HepG2 (cell line): ENCODE results near the gene NAPB. TPM values are rescaled to one million over a fixed set of nuclear protein-coding genes. Genes with fewer than 3 reads are reported as not detected.

Experiments used
- ATF1 ChIP-seq: IDR thresholded peaks from 2 replicates; pipeline ENCODE4 v1.6.1; 2016; ENCODE audit warnings: mild to moderate bottlenecking, control low read depth
- DNMT1 ChIP-seq: sonication (generic); formaldehyde crosslinking; IDR thresholded peaks from 2 replicates; pipeline ENCODE4 v1.5.1; 2020; ENCODE audit warnings: mild to moderate bottlenecking, missing genetic modification reagents
- ERF ChIP-seq: IDR thresholded peaks from 2 replicates; pipeline ENCODE4 v1.6.1; 2018; ENCODE audit warnings: missing biosample characterization, missing genetic modification reagents
- HNRNPK ChIP-seq: fragments of 200-400 bp; formaldehyde crosslinking; IDR thresholded peaks from 2 replicates; pipeline ENCODE4 v1.6.1; 2018; ENCODE audit warnings: low read length, low read depth, moderate library complexity, mild to moderate bottlenecking; ENCODE audit not compliant: poor library complexity, severe bottlenecking
- KDM5B ChIP-seq: sonication (generic); formaldehyde crosslinking; IDR thresholded peaks from 2 replicates; pipeline ENCODE4 v1.4.0; 2020; ENCODE audit warnings: missing genetic modification reagents, mild to moderate bottlenecking, borderline replicate concordance
- MATR3 ChIP-seq: sonication (generic); formaldehyde crosslinking; IDR thresholded peaks from 2 replicates; pipeline ENCODE4 v1.4.0; 2020; ENCODE audit warnings: missing genetic modification reagents
- POLR2AphosphoS2 ChIP-seq: IDR thresholded peaks from 2 replicates; pipeline ENCODE4 v1.6.1; 2011; ENCODE audit warnings: low read depth, low read length, improper control_type of control experiment
- PRPF4 ChIP-seq: fragments of 200-400 bp; formaldehyde crosslinking; IDR thresholded peaks from 2 replicates; pipeline ENCODE4 v1.6.1; 2016; ENCODE audit warnings: low read length, low read depth; ENCODE audit not compliant: poor library complexity, severe bottlenecking
- SALL1 ChIP-seq: sonication (generic); formaldehyde crosslinking; IDR thresholded peaks from 2 replicates; pipeline ENCODE4 v1.8.0; 2022; ENCODE audit warnings: mild to moderate bottlenecking, missing genetic modification reagents
- SRF ChIP-seq: IDR thresholded peaks from 2 replicates; pipeline ENCODE4 v1.6.1; 2011; ENCODE audit warnings: mild to moderate bottlenecking, low read depth, low read length, moderate library complexity
- U2AF1 ChIP-seq: fragments of 200-400 bp; formaldehyde crosslinking; optimal IDR thresholded peaks from 2 replicates; pipeline ENCODE3; 2017; ENCODE audit warnings: mild to moderate bottlenecking, low read depth, low read length
- ZBTB14 ChIP-seq: sonication (generic); formaldehyde crosslinking; IDR thresholded peaks from 2 replicates; pipeline ENCODE4 v1.4.0; 2020; ENCODE audit warnings: missing genetic modification reagents
- ZFP36L1 ChIP-seq: sonication (generic); formaldehyde crosslinking; IDR thresholded peaks from 2 replicates; pipeline ENCODE4 v1.8.0; 2022; ENCODE audit warnings: mild to moderate bottlenecking, missing genetic modification reagents, moderate library complexity
- ZNF143 ChIP-seq: sonication (generic); formaldehyde crosslinking; IDR thresholded peaks from 2 replicates; pipeline ENCODE4 v1.4.0; 2020; ENCODE audit warnings: missing genetic modification reagents
- ZNF20 ChIP-seq: sonication (generic); formaldehyde crosslinking; IDR thresholded peaks from 2 replicates; pipeline ENCODE4 v1.4.0; 2020; ENCODE audit warnings: mild to moderate bottlenecking, moderate library complexity, missing genetic modification reagents
- ZNF317 ChIP-seq: sonication (generic); formaldehyde crosslinking; IDR thresholded peaks from 2 replicates; pipeline ENCODE4 v1.5.0; 2020; ENCODE audit warnings: mild to moderate bottlenecking, missing genetic modification reagents
- ZNF782 ChIP-seq: sonication (generic); formaldehyde crosslinking; IDR thresholded peaks from 2 replicates; pipeline ENCODE4 v1.4.0; 2020; ENCODE audit warnings: missing genetic modification reagents, mild to moderate bottlenecking, borderline replicate concordance
- ZSCAN5A ChIP-seq: sonication (generic); formaldehyde crosslinking; IDR thresholded peaks from 2 replicates; pipeline ENCODE4 v1.8.0; 2022; ENCODE audit warnings: mild to moderate bottlenecking, missing genetic modification reagents, borderline replicate concordance
- polyA plus RNA-seq, 8 experiments: library from polyadenylated mRNA; depleted of rRNA in 3 of 8; stranded (reverse) in 7 of 8; unstranded in 1 of 8; fragments of >200 nt; fragmentation: Illumina TruSeq in 4 of 8; extraction: Trizol in 4 of 8; gene quantifications; 2 replicates each; pipeline versions ENCODE4 v1.2.1 to v1.2.3, GENCODE V29; 2011 to 2016; ENCODE audit warnings: low read depth in 4 of 8, missing spikeins in 1 of 8, mixed read lengths in 1 of 8; ENCODE audit not compliant: insufficient read depth in 1 of 8
- total RNA-seq, 5 experiments: library from RNA; depleted of rRNA; stranded (reverse); fragments of >200 nt; fragmentation: Illumina TruSeq; extraction: Trizol; gene quantifications; 2 replicates each; pipeline ENCODE4 v1.2.3, GENCODE V29; 2016; ENCODE audit warnings: low read depth in 1 of 5
- TF ChIP-seq, protein P1 (sequence below): sonication (generic); formaldehyde crosslinking; conservative IDR thresholded peaks from 2 replicates; pipeline ENCODE4 v1.4.0; 2020; ENCODE audit warnings: missing genetic modification reagents
- TF ChIP-seq, protein P2 (sequence below): sonication (generic); formaldehyde crosslinking; IDR thresholded peaks from 2 replicates; pipeline ENCODE4 v1.8.1; 2023; ENCODE audit warnings: mild to moderate bottlenecking, moderate library complexity, missing genetic modification reagents
- TF ChIP-seq, protein P3 (sequence below): sonication (generic); formaldehyde crosslinking; IDR thresholded peaks from 2 replicates; pipeline ENCODE4 v1.4.0; 2020; ENCODE audit warnings: missing genetic modification reagents

Gene NAPB
- total and polyA plus RNA-seq, 2 of the 13 experiments (the other 11 are each of a cell fraction or from before 2014, with no cell fraction given) = 15.2 to 16.1 TPM

GRCh38 chr20:23361476-23362391 is 59.6 kb downstream of the NAPB start, which contains the start of gene GZF1 (continued):
- peak; percentile 54 for TF ChIP-seq HNRNPK
- peak; percentile 77; the same call in 1 of the 2 replicates for TF ChIP-seq ZNF143
- peak; percentile 95 for TF ChIP-seq U2AF1
- peak; percentile 99 for TF ChIP-seq ZNF782 (CRISPR knock-in tag)
- TF ChIP-seq, protein P1, sequence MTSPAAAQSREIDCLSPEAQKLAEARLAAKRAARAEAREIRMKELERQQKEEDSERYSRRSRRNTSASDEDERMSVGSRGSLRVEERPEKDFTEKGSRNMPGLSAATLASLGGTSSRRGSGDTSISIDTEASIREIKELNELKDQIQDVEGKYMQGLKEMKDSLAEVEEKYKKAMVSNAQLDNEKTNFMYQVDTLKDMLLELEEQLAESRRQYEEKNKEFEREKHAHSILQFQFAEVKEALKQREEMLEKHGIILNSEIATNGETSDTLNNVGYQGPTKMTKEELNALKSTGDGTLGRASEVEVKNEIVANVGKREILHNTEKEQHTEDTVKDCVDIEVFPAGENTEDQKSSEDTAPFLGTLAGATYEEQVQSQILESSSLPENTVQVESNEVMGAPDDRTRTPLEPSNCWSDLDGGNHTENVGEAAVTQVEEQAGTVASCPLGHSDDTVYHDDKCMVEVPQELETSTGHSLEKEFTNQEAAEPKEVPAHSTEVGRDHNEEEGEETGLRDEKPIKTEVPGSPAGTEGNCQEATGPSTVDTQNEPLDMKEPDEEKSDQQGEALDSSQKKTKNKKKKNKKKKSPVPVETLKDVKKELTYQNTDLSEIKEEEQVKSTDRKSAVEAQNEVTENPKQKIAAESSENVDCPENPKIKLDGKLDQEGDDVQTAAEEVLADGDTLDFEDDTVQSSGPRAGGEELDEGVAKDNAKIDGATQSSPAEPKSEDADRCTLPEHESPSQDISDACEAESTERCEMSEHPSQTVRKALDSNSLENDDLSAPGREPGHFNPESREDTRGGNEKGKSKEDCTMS (CRISPR knock-in tag) = no peak; the same call in 1 of the 2 replicates
- TF ChIP-seq ZFP36L1 (CRISPR knock-in tag) = peak; percentile 92
- no peak for TF ChIP-seq MATR3 (CRISPR knock-in tag)
- TF ChIP-seq, protein P2, sequence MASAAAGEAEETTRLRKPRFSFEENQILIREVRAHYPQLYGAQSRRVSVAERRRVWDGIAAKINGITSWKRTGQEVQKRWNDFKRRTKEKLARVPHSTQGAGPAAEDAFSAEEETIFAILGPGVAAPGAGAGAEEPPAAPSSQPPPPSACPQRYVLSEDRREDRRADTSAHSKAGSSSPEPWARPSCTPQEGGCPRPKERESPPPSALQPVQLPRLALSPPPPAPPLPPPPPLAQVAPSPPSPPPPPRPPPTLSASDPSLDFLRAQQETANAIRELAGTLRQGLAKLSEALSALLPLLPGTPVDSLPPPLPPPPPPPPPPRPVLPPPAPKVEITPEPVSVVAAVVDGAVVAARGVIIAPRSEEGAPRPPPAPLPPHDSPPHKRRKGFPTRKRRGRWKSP (CRISPR knock-in tag) = peak; percentile 100
- TF ChIP-seq POLR2AphosphoS2 = no peak
- no peak for TF ChIP-seq SRF
- TF ChIP-seq ZSCAN5A (CRISPR knock-in tag) = peak; percentile 88; the same call in 1 of the 2 replicates
- TF ChIP-seq ZNF20 (CRISPR knock-in tag) = peak; percentile 95
- TF ChIP-seq, protein P3, sequence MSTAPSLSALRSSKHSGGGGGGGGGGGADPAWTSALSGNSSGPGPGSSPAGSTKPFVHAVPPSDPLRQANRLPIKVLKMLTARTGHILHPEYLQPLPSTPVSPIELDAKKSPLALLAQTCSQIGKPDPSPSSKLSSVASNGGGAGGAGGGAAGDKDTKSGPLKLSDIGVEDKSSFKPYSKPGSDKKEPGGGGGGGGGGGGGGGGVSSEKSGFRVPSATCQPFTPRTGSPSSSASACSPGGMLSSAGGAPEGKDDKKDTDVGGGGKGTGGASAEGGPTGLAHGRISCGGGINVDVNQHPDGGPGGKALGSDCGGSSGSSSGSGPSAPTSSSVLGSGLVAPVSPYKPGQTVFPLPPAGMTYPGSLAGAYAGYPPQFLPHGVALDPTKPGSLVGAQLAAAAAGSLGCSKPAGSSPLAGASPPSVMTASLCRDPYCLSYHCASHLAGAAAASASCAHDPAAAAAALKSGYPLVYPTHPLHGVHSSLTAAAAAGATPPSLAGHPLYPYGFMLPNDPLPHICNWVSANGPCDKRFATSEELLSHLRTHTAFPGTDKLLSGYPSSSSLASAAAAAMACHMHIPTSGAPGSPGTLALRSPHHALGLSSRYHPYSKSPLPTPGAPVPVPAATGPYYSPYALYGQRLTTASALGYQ = no peak
- TF ChIP-seq SALL1 (CRISPR knock-in tag) = peak; percentile 96
- TF ChIP-seq ZBTB14 (CRISPR knock-in tag) = peak; percentile 38; the same call in 1 of the 2 replicates
- peak; percentile 97 for TF ChIP-seq KDM5B (CRISPR knock-in tag)
- peak; percentile 93 for TF ChIP-seq DNMT1 (CRISPR knock-in tag)
- no peak for TF ChIP-seq PRPF4
- TF ChIP-seq ATF1 (CRISPR knock-in tag) = peak; percentile 93
- peak; percentile 99 for TF ChIP-seq ERF (CRISPR knock-in tag)
- TF ChIP-seq ZNF317 (CRISPR knock-in tag) = peak; percentile 91
